ENCODE measurements around the gene ENOSF1.

ENOSF1 gene

DNA sequence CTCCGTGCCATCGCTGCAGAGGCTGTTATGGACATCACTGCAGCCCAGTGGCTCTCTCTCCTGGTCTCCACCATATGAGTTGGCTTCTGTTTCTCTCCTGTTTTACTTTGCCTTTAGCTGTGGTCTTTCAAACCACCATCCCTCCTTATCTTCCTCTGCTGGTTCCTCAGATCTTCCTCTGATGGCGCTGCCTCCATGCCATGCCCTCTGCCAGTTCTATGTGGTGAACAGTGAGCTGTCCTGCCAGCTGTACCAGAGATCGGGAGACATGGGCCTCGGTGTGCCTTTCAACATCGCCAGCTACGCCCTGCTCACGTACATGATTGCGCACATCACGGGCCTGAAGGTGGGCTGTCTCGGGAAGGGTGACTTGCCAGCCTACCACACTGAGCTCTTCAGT lies 41.9 kb downstream of the ENOSF1 start:
- DNase-seq: no peak

DNA sequence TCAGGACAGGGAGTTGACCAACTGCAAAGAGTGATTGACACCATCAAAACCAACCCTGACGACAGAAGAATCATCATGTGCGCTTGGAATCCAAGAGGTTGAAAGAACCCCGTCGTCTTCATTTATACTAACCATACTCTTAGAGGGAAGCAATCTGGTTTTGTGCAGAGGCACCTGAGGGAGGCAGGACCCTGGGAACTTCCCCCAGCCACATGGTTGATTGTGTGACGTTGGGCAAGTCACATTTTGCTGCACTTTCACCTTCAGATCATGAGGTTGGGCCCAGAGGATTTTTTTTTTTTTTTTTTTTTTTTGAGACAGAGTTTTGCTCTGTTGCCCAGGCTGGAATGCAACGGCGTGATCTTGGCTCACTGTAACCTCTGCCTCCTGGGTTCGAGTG lies 43.4 kb downstream of the ENOSF1 start:
- DNase-seq: no peak

DNA sequence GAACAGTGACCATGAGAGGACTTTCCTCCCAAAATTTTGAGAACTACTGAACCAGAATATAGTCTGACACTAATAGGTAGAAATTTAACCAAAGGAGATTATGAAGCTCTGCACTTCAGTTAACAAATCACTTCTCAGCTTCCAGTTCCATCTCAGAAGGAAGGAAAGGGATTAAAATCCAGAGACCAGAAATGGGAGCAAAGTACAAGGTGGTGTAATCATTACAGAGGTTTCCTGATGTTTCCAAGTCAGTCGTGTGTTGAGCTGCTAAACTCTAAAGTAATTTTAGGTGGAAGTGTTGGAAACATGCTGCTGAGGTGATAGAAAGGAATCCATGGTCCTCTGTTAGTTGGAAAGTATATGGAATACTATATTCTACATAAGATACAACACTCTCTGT lies 44.2 kb downstream of the ENOSF1 start:
- no peak for DNase-seq

DNA sequence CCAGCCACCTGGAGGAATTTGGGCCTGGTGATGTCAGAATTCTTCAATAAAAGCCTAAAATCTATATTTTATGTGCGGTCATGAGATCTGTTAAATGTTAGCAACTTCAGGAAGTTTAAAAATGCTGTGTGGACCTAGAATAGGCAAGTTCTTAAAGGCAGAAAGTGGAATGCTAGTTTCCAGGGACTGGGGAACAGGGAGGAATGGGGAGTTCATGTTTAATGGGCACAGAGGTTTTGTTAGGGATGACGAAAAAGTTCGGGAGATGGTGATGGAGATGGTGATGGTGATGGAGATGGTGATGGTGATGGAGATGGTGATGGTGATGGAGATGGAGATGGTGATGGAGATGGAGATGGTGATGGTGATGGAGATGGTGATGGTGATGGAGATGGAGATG lies 45.8 kb downstream of the ENOSF1 start:
- no peak for DNase-seq

DNA sequence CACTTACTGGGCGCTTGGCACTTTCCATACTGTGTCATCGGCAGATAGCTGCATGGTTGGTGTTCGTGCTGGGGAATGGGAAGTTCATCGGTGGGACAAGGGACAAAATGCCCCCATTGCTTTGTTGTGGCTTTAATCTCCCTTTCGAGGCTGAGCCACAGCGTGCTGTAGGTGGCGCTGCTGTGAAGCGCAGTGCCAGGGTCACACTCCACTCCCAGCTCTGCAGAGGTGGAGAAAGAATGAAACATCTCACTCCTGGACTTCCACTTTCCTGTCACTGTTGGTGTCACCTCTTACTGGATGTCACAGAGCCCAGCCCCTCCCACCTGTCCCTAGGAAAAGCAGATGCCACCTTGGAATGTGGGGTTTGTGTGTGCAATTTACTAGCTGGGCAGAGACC lies 46.3 kb downstream of the ENOSF1 start:
- DNase-seq: no peak

DNA sequence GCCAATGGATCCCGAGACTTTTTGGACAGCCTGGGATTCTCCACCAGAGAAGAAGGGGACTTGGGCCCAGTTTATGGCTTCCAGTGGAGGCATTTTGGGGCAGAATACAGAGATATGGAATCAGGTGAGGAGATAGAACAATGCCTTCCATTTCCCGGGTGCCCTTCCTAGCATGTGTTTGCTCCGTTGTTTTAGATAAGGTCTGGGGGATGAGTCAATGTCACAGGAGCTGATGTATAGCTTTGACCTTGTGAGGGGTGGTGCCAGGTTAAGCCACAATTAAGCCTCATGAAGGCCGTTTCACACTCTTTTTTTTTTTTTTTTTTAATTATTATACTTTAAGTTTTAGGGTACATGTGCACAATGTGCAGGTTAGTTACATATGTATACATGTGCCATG lies 50.2 kb downstream of the ENOSF1 start:
- DNase-seq: no peak

DNA sequence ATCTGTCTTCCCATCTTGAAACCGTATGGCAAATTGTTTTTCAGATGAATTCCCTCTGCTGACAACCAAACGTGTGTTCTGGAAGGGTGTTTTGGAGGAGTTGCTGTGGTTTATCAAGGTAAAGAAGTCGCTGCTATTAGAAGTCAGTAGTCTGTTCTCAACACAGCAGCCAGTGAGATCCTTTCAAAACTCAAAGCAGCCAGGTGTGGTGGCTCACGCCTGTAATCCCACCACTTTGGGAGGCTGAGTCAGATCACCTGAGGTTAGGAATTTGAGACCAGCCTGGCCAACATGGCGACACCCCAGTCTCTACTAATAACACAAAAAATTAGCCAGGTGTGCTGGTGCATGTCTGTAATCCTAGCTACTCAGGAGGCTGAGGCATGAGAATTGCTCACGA lies 52.8 kb downstream of the ENOSF1 start:
- DNase-seq: no peak

DNA sequence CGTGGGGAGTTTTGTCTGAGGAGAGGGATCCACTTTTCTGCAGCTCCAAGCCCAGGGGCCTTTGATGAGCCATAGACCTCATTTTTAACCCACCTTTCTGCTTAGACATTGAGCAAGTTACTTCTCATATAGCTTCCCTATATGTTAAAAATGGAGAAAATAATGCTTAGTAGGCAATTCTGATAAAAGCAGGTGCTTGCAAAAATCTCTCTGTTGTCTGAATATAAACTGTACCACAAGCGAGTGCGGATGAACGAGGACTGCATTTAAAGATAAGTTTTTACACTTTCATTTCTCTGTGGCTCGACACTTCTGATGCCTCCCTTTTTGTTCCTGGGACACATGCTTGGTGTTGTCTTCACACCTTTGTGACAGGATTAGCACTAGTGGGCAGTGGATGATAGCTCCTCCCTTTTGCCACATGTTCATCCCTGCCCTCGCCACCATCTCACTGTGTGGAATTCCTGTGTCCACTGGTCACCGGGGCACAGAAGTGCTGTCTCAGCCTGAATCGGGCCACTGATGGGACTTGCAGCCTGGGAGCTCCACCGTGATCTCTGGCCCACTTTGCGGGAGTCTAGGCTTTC lies 53.4 kb downstream of the ENOSF1 start:
- no peak for DNase-seq

DNA sequence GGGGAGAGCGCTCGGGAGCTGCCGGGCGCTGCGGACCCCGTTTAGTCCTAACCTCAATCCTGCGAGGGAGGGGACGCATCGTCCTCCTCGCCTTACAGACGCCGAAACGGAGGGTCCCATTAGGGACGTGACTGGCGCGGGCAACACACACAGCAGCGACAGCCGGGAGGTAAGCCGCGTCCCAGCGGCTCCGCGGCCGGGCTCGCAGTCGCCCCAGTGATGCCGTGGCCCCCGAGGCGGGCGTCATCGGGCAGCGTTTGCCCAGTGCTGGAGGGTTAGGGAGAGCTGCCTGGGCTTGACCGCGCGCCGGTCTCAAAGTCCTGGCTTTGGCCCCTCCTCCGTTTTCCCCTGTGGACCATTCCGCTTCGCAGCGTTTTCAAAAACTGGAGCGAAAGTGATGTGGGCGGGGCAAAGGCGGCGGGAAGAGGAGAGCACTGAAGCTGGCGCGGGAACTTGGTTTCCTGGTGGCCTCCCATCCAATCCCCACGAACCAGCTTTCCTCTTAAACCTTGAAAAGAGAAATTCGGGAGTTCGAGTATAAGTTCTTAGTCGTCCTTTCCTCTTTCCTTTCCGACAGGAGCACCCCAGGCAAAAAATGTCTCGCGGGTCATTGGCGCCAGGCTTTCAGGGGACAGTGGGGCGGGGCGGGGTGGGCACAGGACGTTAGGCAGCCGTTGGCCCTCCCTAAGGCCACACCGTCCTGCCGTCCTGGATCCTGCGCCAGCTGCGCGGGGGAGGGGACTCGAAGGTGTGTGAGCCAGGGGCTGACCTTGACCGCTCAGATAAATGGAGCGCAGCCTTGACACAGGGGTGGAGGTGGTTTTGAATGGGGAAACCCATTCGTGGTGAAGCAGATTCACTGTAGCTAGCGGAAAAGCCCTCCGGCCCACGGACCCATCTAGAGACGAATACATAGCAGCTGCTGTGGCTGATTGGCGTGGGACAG lies 54.2 kb downstream of the ENOSF1 start:
- peak; percentile 89 for DNase-seq

DNA sequence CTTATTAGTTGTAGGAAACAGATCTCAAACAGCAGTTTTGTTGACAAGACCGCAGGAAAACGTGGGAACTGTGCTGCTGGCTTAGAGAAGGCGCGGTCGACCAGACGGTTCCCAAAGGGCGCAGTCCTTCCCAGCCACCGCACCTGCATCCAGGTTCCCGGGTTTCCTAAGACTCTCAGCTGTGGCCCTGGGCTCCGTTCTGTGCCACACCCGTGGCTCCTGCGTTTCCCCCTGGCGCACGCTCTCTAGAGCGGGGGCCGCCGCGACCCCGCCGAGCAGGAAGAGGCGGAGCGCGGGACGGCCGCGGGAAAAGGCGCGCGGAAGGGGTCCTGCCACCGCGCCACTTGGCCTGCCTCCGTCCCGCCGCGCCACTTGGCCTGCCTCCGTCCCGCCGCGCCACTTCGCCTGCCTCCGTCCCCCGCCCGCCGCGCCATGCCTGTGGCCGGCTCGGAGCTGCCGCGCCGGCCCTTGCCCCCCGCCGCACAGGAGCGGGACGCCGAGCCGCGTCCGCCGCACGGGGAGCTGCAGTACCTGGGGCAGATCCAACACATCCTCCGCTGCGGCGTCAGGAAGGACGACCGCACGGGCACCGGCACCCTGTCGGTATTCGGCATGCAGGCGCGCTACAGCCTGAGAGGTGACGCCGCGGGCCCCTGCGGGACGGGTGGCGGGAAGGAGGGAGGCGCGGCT lies 55.0 kb downstream of the ENOSF1 start, which contains the start of gene TYMS:
Gene TYMS, plus strand, starts transcription at position 343 of the 690 bp plus-strand sequence. Its CDS starts 90 bp downstream, at position 433.
- peak; percentile 52 for DNase-seq

DNA sequence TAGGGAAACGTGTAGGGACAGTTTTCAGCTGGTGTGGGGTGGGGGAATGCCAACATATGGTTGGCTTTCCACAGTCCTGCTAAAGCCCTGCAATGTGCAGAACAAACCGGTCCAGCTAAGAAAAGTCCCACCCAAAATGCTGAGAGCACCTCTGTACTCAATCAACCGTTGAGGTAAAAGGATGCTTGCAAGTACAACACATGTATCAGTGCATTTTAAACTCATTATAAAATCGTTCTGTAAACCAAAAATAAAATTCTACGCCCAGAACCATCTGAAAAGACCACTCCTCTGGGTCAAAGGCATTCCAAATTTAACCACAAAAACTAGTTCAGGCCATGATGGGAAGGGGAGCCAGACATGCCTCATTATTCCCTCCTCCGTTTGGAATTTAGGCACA lies 57.0 kb downstream of the ENOSF1 start:
- DNase-seq: no peak

DNA sequence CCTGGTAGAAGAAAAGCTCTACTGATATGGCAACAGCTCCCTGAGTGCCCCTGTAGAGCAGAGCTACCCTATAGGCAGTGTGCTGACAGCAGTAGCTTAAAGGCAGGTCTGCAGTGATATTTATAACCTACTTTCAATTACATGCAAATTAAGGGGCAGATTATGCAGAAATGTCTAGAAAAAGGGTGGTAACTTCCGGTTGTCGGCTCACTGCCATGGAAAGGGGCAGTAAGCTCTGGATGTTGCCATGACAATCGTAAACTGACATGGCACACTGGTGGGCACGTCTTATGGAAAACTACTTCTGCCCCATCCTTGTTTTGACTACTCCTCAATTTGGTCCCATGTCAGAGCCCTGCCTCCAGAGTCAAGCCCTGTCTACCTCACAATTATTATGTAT lies 57.8 kb downstream of the ENOSF1 start:
- DNase-seq: no peak

DNA sequence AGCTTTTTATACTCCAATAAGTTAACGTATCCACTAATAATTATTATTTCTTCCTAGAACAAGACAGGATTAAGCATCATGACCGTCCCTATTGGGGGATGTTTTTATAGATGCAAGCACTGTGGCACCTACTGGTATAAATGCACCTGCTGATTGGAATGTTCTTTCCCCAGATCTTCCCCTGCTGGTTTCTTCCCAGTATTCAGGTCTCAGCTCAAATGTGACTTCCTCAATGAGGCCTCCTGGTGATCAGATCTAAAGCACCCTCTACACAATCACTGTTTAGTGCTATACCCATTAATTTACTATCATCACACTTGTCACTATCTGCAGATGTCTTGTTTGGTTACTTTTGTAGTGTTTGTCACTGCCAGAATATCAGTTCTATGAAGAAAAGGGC lies 58.9 kb downstream of the ENOSF1 start:
- no peak for DNase-seq

DNA sequence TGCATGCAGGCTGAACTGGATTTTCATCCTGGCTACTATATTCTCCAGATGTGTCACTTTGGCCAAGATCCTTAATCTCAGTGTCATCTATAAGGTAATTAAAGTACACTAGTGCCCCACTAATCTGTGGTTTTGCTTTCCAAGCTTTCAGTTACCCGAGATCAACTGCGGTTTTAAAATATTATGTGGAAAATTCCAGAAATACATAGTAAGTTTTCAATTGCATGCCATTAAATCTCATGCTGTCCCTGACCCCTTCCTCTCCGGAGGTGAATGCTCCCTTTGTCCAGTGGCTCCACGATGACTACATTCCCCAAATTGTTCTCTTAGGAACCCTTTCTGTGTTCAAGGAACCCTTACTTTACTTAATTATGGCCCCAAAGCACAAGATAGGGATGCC lies 60.3 kb downstream of the ENOSF1 start:
- DNase-seq: no peak

DNA sequence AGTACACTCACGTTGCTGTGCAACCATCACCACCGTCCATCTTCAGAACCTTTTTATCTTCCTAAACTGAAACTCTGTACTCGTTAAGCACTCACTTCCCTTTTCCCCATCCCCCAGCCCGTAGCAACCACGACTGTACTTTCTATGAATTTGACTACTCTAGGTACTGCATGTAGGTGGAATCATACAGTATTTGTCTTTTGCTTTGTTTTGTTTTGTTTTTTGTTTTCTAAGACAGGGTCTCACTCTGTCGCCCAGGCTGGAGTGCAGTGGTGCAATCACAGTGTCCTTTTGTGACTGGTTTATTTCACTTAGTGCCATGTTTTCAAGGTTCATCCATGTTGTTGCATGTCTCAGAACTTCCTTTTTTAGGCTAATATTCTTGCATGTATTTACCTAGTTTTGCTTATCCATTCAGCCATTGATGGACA lies 62.0 kb downstream of the ENOSF1 start:
- DNase-seq: no peak

DNA sequence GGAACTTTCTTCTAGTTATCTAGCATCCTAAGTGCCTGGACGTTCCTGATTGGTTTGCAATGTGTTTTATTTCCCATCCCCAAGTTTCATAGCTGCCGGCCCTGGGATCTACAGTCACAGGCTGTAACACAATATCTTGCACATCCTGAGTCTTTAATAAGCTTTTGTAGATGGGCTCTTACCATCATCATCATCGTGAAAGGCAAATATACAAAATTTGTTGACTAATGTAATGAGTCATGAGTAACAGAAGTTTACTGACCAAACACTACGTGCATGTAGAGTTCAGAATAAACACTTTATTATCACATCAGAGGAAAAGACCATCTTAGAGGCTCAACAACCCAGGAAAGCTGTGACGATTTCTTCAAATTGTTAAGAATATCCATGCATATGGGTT lies 63.1 kb downstream of the ENOSF1 start:
- no peak for DNase-seq

DNA sequence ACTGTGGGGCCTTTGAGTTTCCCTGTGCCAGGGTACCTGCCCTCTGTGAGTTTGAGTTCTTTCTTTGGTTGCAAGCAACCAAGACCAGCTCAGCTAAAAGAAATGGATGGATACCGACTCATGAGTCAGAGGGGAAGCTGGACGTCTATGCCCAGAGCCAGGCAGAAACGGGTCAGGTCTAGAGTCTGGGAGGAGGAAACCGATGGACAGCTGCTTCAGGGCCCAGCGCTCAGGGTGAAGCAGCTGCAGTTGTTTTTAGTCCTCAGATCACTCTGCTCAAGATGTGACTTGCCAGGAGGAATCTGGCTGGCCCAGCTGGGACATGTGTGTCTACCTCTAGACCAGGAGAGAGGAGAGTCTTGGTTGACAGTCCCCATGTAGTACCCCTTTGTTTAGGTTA lies 65.1 kb downstream of the ENOSF1 start:
- no peak for DNase-seq

DNA sequence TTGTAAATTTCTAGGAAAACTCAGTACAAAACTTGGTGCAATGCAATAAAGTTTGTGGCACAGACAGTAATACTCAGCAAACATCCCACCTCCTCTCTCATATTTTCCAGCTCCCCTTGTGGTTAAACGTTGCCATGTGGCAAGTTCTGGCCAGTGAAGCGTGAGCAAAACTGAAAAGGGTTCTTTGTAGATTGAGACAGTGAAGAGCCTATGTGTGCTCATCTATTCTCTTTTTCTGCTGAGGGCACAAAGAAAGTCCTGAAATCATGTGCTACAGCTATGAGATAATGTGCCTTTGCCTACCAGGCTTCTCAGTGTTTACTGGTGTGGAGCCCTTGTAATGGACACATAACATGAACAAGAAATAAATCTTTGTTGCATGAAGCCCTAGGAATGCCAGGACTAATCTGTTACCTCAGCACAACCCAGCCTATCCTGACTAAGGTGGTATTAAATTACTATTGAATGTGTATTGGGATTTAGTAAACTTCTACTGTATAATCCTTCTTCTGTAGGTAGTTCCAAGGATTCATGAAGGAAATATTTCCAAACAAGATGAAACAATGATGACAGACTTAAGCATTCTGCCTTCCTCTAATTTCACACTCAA lies 67.9 kb downstream of the ENOSF1 start:
- DNase-seq: no peak

DNA sequence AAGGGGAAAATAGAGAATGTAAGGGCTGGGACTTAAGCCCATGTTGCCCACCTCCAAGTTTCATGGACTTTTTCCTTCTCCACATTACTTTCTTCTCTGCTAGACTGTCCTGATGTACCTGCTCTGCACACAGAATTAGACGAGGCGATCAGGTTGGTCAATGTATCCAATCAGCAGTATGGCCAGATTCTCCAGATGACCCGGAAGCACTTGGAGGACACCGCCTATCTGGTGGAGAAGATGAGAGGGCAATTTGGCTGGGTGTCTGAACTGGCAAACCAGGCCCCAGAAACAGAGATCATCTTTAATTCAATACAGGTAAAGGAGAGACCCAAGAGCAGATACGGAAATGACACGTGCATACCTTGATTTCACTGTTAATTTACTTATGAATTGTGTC lies 71.2 kb downstream of the ENOSF1 start:
- DNase-seq: no peak

DNA sequence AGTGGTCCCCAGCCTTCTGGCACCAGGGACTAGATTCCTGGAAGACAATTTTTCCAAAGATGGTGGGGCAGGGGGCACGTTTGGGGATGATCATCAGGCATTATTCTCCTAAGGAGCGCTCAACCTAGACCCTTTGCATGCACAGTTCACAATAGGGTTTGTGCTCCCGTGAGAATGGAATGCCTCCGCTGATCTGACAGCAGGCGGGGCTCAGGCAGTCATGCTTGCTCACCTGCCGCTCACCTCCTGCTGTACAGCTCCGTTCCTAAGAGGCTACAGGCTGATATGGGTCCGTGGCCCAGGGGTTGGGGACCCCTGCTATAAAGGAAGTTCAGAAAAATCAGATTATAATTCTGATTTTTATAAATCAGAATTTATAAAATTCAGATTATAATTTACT lies 77.3 kb downstream of the ENOSF1 start:
- DNase-seq: no peak

DNA sequence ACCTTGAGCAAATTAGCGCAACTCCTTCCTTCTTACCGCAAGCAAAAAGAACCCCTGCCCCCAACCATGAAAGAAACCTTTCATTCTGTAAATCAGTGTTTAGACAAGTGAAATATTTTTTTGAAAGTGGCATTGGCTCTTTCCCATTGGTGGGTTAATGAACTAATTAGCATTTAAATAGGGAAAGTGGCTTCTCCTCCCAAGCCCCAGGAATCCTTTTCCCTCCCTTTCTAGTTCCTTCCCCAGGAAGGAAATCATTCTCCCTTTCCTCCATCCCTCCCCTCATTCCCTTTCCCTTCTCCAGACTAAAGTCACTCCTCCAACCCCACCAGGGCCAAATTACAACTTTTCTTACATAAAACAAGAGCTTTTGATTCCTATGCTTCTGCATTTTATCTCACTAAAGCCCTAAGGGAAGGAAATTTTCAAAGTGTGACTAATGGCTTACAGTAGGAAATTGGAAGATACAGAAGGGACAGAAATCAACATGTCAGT lies 77.8 kb downstream of the ENOSF1 start:
- DNase-seq: no peak

DNA sequence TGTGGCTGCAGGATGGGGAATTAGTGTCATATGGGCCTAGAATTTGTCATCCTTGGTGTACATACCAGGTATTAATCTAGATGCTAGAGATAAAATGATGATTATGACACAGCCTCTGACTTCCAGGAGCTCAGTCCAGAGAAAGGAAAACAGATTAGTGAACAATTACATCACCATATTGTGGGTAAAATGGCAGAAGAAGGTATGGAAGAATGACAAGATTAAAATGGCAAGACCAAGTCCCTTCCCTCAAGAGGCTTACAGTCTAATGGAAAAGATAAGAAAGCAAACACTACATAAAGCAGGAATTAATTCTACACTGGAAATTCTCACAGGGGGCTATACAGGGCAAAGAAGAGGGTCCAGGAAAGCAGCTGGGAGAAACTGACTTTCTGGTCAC lies 80.9 kb downstream of the ENOSF1 start:
- DNase-seq: no peak
